K562 (cell line): Measurements from ENCODE around the gene IRF1. TPM values are rescaled to one million over a fixed set of nuclear protein-coding genes. Genes with fewer than 3 reads are reported as not detected.

Source experiments
- CREB3L1 ChIP-seq: fragments of 450-650 bp; IDR thresholded peaks from 2 replicates; pipeline ENCODE4 v1.6.1; 2014; ENCODE audit warnings: low read depth, mild to moderate bottlenecking, moderate library complexity, borderline replicate concordance
- EHMT2 ChIP-seq: fragments of 450-650 bp; IDR thresholded peaks from 2 replicates; pipeline ENCODE4 v1.6.1; 2018; ENCODE audit warnings: antibody characterized with exemption
- FOSL1 ChIP-seq: fragments of 200-800 bp; sonication (Bioruptor generic); conservative IDR thresholded peaks from 2 replicates; pipeline ENCODE4 v1.6.1; 2016; ENCODE audit warnings: missing genetic modification characterization, missing compliant biosample characterization
- FOXP4 ChIP-seq: sonication (generic); formaldehyde crosslinking; IDR thresholded peaks from 2 replicates; pipeline ENCODE4 v1.8.0; 2022; ENCODE audit warnings: mild to moderate bottlenecking, missing genetic modification reagents, borderline replicate concordance
- IRF2 ChIP-seq: sonication (generic); formaldehyde crosslinking; IDR thresholded peaks from 2 replicates; pipeline ENCODE4 v1.8.1; 2022; ENCODE audit warnings: mild to moderate bottlenecking, missing genetic modification reagents
- MAZ ChIP-seq, 2 experiments: fragments of 450-650 bp in 1 of 2; sonication (generic) in 1 of 2; formaldehyde crosslinking; IDR thresholded peaks in 1 of 2; conservative IDR thresholded peaks in 1 of 2; 2 replicates each; pipeline versions ENCODE4 v1.4.0 to v1.5.0; 2020; ENCODE audit warnings: mild to moderate bottlenecking in 1 of 2, missing genetic modification reagents in 1 of 2
- MECOM ChIP-seq: fragments of 250-450 bp; sonication (Bioruptor Pico); IDR thresholded peaks from 2 replicates; pipeline ENCODE4 v1.8.0; 2022; ENCODE audit warnings: inconsistent platforms
- MTA1 ChIP-seq: fragments of 450-650 bp; IDR thresholded peaks from 2 replicates; pipeline ENCODE4 v1.6.1; 2017; ENCODE audit warnings: borderline replicate concordance
- NFRKB ChIP-seq: fragments of 450-650 bp; IDR thresholded peaks from 2 replicates; pipeline ENCODE4 v1.6.1; 2016; ENCODE audit warnings: low read depth
- RNF219 ChIP-seq: fragments of 250-450 bp; sonication (Bioruptor Pico); IDR thresholded peaks from 2 replicates; pipeline ENCODE4 v1.5.0; 2022; ENCODE audit warnings: mild to moderate bottlenecking
- STAT5B ChIP-seq: fragments of 250-450 bp; sonication (Bioruptor Pico); IDR thresholded peaks from 2 replicates; pipeline ENCODE4 v1.8.0; 2021; ENCODE audit warnings: mild to moderate bottlenecking, inconsistent platforms
- TAL1 ChIP-seq: fragments of 450-650 bp; IDR thresholded peaks from 2 replicates; pipeline ENCODE4 v1.6.1; 2016; ENCODE audit warnings: mild to moderate bottlenecking
- TSC22D4 ChIP-seq: fragments of 450-650 bp; IDR thresholded peaks from 2 replicates; pipeline ENCODE4 v1.6.1; 2016; ENCODE audit warnings: missing genetic modification characterization, missing biosample characterization, control low read depth
- TSHZ1 ChIP-seq: fragments of 250-450 bp; sonication (Bioruptor Pico); IDR thresholded peaks from 2 replicates; pipeline ENCODE4 v1.4.0; 2020; ENCODE audit warnings: mild to moderate bottlenecking, moderate library complexity
- ZBTB34 ChIP-seq: fragments of 250-450 bp; sonication (Bioruptor Pico); IDR thresholded peaks from 2 replicates; pipeline ENCODE4 v1.8.0; 2021; ENCODE audit warnings: mild to moderate bottlenecking, moderate library complexity
- ZNF263 ChIP-seq: sonication (generic); formaldehyde crosslinking; IDR thresholded peaks from 2 replicates; pipeline ENCODE4 v1.8.0; 2022; ENCODE audit warnings: mild to moderate bottlenecking, missing genetic modification reagents, borderline replicate concordance
- ZNF3 ChIP-seq: fragments of 250-450 bp; sonication (Bioruptor Pico); IDR thresholded peaks from 2 replicates; pipeline ENCODE4 v1.5.0; 2021; ENCODE audit warnings: mild to moderate bottlenecking, moderate library complexity
- ZNF311 ChIP-seq: fragments of 250-450 bp; sonication (Bioruptor Pico); IDR thresholded peaks from 2 replicates; pipeline ENCODE4 v1.4.0; 2020; ENCODE audit warnings: mild to moderate bottlenecking, moderate library complexity
- polyA plus RNA-seq, 8 experiments: library from polyadenylated mRNA; depleted of rRNA in 4 of 8; stranded (reverse) in 5 of 8; unstranded in 3 of 8; fragments of >200 nt; fragmentation: Nextera tagmentation in 2 of 8; fragmentation: Illumina TruSeq in 1 of 8; extraction: Ambion mirVana in 2 of 8; extraction: Trizol in 1 of 8; gene quantifications; 2 replicates each; pipeline versions ENCODE4 v1.2.1 to v1.2.3, GENCODE V29; 2011 to 2014; ENCODE audit warnings: inconsistent platforms in 1 of 8, missing spikeins in 1 of 8
- total RNA-seq, 7 experiments: library from RNA; depleted of rRNA in 6 of 7; stranded (reverse); fragments of >200 nt in 6 of 7; fragmentation: Illumina TruSeq in 2 of 7; extraction: Trizol in 2 of 7; gene quantifications; 2 replicates each; pipeline versions ENCODE4 v1.2.1 to v1.2.3, GENCODE V29; 2011 to 2021; ENCODE audit warnings: low replicate concordance in 1 of 7

Gene IRF1
- total and polyA plus RNA-seq, 9 of the 15 experiments (the other 6 are each of a cell fraction or from before 2014, with no cell fraction given) = 1.1 to 12.3 (median 5.9) TPM

- TF ChIP-seq MECOM (CRISPR knock-in tag) (peak; percentile 85), ZBTB34 (no peak), NFRKB (no peak), FOSL1 (tag) (no peak), ZNF263 (CRISPR knock-in tag) (peak; percentile 56; the same call in 1 of the 2 replicates), IRF2 (CRISPR knock-in tag) (no peak), MAZ (CRISPR knock-in tag; conservative IDR thresholded peaks at IDR 0.05 in 1 of 2, IDR thresholded peaks at IDR 0.05 in 1 of 2) (peak; percentile 48 to 80; a peak in 3 of 4 replicates), TSHZ1 (CRISPR knock-in tag) (no peak), EHMT2 (no peak), RNF219 (CRISPR knock-in tag) (no peak), FOXP4 (CRISPR knock-in tag) (no peak), TSC22D4 (tag) (no peak), TAL1 (no peak), STAT5B (CRISPR knock-in tag) (no peak), MTA1 (0 out of 2 replicates have a peak, but pooled peaks have one; percentile 27), ZNF311 (CRISPR knock-in tag) (no peak), ZNF3 (CRISPR knock-in tag) (no peak), CREB3L1 (no peak)
Observed at GRCh38 chr5:132437604-132438266, 52.8 kb downstream of the IRF1 start (continued).
